Loucy (cell line): ENCODE results near the gene CAMSAP1.

Experiments used
- H2AFZ ChIP-seq: fragments of 200-600 bp; sonication (generic); 2 replicates; pipeline ENCODE4 v1.6.0; 2016; ENCODE audit warnings: antibody characterized with exemption, mild to moderate bottlenecking, low read length, moderate library complexity
- H3F3A ChIP-seq: fragments of 200-600 bp; 2 replicates; pipeline ENCODE4 v1.6.0; 2016; ENCODE audit warnings: antibody characterized with exemption, low read depth, mild to moderate bottlenecking
- H3K27me3 ChIP-seq: fragments of 200-600 bp; sonication (generic); 2 replicates; pipeline ENCODE4 v1.6.1; 2014; ENCODE audit warnings: low read length, mild to moderate bottlenecking; ENCODE audit not compliant: insufficient read depth, poor library complexity, severe bottlenecking
- H3K36me3 ChIP-seq: fragments of 200-600 bp; sonication (generic); 2 replicates; pipeline ENCODE4 v1.6.1; 2016; ENCODE audit warnings: low read length; ENCODE audit not compliant: insufficient read depth
- H3K4me1 ChIP-seq: fragments of 200-600 bp; sonication (generic); 2 replicates; pipeline ENCODE4 v1.5.1; 2014; ENCODE audit warnings: low read length, mild to moderate bottlenecking; ENCODE audit not compliant: insufficient read depth, poor library complexity, severe bottlenecking
- H3K4me2 ChIP-seq: fragments of 200-600 bp; sonication (generic); 2 replicates; pipeline ENCODE4 v1.6.0; 2014; ENCODE audit warnings: antibody characterized with exemption, low read length, low read depth, mild to moderate bottlenecking; ENCODE audit not compliant: poor library complexity, severe bottlenecking
- H3K4me3 ChIP-seq: fragments of 200-600 bp; sonication (generic); 2 replicates; pipeline ENCODE4 v1.5.1; 2014; ENCODE audit warnings: low read length, mild to moderate bottlenecking, mixed read lengths; ENCODE audit not compliant: poor library complexity, severe bottlenecking
- H3K79me2 ChIP-seq: fragments of 200-600 bp; sonication (generic); 2 replicates; pipeline ENCODE4 v1.6.1; 2014; ENCODE audit warnings: low read length; ENCODE audit not compliant: insufficient read depth
- H3K9ac ChIP-seq: fragments of 200-600 bp; sonication (generic); 2 replicates; pipeline ENCODE4 v1.6.0; 2014; ENCODE audit warnings: mild to moderate bottlenecking, low read depth, low read length, moderate library complexity; ENCODE audit not compliant: poor library complexity, severe bottlenecking
- H3K9me2 ChIP-seq: fragments of 200-600 bp; sonication (generic); replicated peaks from 2 replicates; pipeline ENCODE4 v1.6.1; 2016; ENCODE audit warnings: low read depth, low read length, mixed read lengths
- H3K9me3 ChIP-seq: fragments of 200-600 bp; sonication (generic); 2 replicates; pipeline ENCODE4 v1.6.1; 2014; ENCODE audit warnings: mild to moderate bottlenecking, antibody characterized with exemption, low read length, low read depth; ENCODE audit not compliant: insufficient read depth
- H4K20me1 ChIP-seq: fragments of 200-600 bp; sonication (generic); 2 replicates; pipeline ENCODE4 v1.6.0; 2014; ENCODE audit warnings: antibody characterized with exemption, low read length, mild to moderate bottlenecking; ENCODE audit not compliant: insufficient read depth, poor library complexity, severe bottlenecking
- CTCF ChIP-seq: fragments of 200-600 bp; sonication (generic); conservative IDR thresholded peaks from 2 replicates; pipeline ENCODE4 v1.5.1; 2014; ENCODE audit warnings: mild to moderate bottlenecking, antibody characterized with exemption, low read length
- EZH2phosphoT487 ChIP-seq: fragments of 200-600 bp; IDR thresholded peaks from 2 replicates; pipeline ENCODE4 v1.6.1; 2018; ENCODE audit warnings: antibody characterized with exemption, mild to moderate bottlenecking, moderate library complexity, borderline replicate concordance

Gene CAMSAP1

GRCh38 chr9:135786146-135786690, 121.1 kb downstream of the CAMSAP1 start:
- no peaks in the 10 kb centered on the region for H3K36me3 ChIP-seq
- H2AFZ ChIP-seq, result no peak overlapping the region
- H4K20me1 ChIP-seq, result no peaks in the 10 kb centered on the region
- no peaks in the 10 kb centered on the region for H3K9me3 ChIP-seq
- no peaks in the 10 kb centered on the region for H3F3A ChIP-seq
- no peak for TF ChIP-seq CTCF
- no peak for TF ChIP-seq EZH2phosphoT487
- H3K79me2 ChIP-seq, result no peaks in the 10 kb centered on the region
- no peaks in the 10 kb centered on the region for H3K4me1 ChIP-seq
- no peaks in the 10 kb centered on the region for H3K27me3 ChIP-seq
- no peak overlapping the region for H3K4me2 ChIP-seq
- H3K9me2 ChIP-seq, result no peaks in the 10 kb centered on the region
- H3K4me3 ChIP-seq, result no peak overlapping the region
- no peak overlapping the region for H3K9ac ChIP-seq

- H3K9ac ChIP-seq, result no peak overlapping the region
- H3K9me3 ChIP-seq, result no peaks in the 10 kb centered on the region
- no peaks in the 10 kb centered on the region for H3K79me2 ChIP-seq
- H3K4me1 ChIP-seq, result no peaks in the 10 kb centered on the region
- H4K20me1 ChIP-seq, result no peaks in the 10 kb centered on the region
- no peak for TF ChIP-seq CTCF
- no peak for TF ChIP-seq EZH2phosphoT487
- no peaks in the 10 kb centered on the region for H3F3A ChIP-seq
- H3K4me3 ChIP-seq, result no peak overlapping the region
- no peaks in the 10 kb centered on the region for H3K27me3 ChIP-seq
- H3K36me3 ChIP-seq, result no peaks in the 10 kb centered on the region
- no peak overlapping the region for H2AFZ ChIP-seq
- H3K4me2 ChIP-seq, result no peak overlapping the region
- no peaks in the 10 kb centered on the region for H3K9me2 ChIP-seq
These were observed 122.3 kb downstream of the CAMSAP1 start for GRCh38 chr9:135785013-135785575.

GRCh38 chr9:135783540-135784245, 123.7 kb downstream of the CAMSAP1 start:
- Histone ChIP-seq H3K79me2 (no peaks in the 10 kb centered on the region), H3K27me3 (no peaks in the 10 kb centered on the region), H3F3A (no peaks in the 10 kb centered on the region), H3K36me3 (no peaks in the 10 kb centered on the region), H2AFZ (no peak overlapping the region), H3K4me1 (no peaks in the 10 kb centered on the region), H3K9me3 (no peaks in the 10 kb centered on the region), H4K20me1 (no peaks in the 10 kb centered on the region), H3K4me2 (no peak overlapping the region), H3K4me3 (no peak overlapping the region), H3K9me2 (no peaks in the 10 kb centered on the region), H3K9ac (no peak overlapping the region)
- TF ChIP-seq CTCF (no peak), EZH2phosphoT487 (no peak)
